Measurements from ENCODE around the gene RXRG.

The RXRG gene

DNA sequence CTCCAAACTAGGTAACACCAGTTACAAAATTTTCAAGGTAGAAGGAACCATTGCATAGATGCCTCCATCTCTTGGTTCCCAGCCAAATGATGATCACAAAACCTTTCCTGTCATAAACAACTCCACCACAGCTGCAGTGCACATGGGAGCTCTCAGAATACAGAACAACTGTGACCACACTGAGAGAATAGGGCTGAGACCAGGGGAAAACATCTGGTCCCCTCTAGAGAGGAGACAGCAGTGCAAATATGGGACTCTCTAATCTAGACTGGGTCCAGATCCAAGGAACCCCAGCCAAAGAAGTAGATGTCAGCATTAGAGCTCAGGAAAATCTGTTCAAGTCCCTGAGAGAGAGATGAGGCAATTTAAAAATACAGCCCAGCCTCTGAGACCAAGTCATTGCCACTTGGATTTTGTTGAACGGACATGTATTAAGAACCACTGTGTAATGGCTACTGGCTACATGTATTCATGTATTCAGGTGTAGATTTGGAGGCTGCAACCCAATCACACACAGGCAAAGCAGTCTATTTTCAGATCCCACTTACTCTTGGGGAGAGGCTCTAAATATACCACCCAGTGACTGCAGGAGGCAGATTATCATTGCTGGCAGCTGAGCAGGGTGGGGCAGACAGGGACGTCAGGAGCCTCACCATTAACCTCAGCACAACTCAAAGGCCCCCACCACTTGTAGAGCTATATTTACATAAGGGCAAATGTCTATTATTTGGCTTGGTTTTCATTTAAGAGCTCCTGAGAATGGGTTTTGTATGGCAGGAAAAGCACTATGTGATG lies 7.6 kb upstream of the RXRG start:
- FAIRE-seq (no peak), DNase-seq (ENCODE audit: extremely low spot score, insufficient read length, low read depth) (no peak)

DNA sequence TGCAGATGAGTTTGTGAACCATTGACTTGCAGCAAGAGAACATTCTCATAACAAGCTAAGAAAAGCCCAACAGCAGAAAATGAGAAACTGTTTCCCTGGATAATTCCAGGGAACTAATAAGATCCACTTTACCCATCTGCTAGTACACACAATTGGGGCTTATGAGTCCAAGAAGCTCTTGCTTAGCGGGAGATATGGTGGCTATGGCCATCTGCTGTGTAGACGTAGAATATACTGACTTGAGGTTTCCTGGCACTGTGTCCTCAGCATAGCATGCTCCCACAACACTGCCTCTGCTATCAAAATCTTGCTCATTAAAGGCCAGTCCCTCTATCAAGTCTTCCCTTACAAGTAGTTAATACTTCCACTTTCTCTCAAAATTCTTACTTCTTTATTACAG lies 6.8 kb upstream of the RXRG start:
- DNase-seq (ENCODE audit: extremely low spot score, insufficient read length, low read depth) (no peak), FAIRE-seq (no peak)

GRCh38 chr1:165449131-165449530 lies 4.2 kb upstream of the RXRG start:
- DNase-seq (ENCODE audit: extremely low spot score, insufficient read length, low read depth), result no peak

GRCh38 chr1:165445388-165445787 lies 462 bp upstream of the RXRG start:
- FAIRE-seq, result no peak

More at GRCh38 chr1:165449131-165449530, 4.2 kb upstream of the RXRG start:
- FAIRE-seq, result no peak

DNA sequence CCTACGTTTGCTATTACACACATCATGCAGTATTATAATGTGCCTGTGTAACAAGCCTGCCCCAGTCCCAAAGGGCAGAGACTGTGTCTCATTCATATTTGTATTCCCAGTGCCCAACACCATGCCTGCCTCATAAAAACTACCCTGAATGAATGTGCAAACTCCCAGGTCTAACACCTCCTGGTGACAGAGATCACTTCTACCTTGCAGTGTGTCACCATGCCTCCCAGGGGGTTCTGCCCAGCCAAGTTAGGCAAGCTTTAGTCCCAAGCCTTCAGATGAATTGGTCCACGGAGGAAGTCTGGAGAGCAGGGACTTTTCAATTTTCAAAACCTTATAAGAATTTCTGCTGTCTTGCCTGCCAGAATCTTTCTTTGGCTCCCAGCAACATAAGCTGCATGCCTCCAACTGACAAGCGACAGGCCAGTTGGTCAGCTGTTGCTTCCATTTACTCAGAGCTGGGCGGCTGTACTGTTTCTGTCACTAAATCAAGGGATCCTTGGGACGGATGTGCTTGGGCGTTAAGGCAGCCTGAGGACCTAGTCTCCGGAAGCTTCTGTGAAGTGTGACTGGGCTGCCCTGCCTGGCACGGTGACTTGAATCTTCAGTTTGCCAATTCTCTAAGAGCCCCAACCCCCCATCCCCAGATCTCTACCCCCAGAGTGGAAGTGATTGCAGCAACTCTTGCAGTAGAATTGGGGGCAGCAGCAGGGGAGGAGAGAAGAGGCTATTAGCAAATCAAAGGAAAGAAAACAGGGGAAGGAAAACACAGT lies 1.2 kb downstream of the RXRG start:
- FAIRE-seq, result no peak
- no peak for DNase-seq (ENCODE audit: extremely low spot score, insufficient read length, low read depth)

More at GRCh38 chr1:165445388-165445787, 462 bp upstream of the RXRG start:
- no peak for DNase-seq (ENCODE audit: extremely low spot score, insufficient read length, low read depth)

- DNase-seq (ENCODE audit: extremely low spot score, insufficient read length, low read depth) (no peak), FAIRE-seq (no peak)
Observed at GRCh38 chr1:165442653-165443052, 2.3 kb downstream of the RXRG start.

DNA sequence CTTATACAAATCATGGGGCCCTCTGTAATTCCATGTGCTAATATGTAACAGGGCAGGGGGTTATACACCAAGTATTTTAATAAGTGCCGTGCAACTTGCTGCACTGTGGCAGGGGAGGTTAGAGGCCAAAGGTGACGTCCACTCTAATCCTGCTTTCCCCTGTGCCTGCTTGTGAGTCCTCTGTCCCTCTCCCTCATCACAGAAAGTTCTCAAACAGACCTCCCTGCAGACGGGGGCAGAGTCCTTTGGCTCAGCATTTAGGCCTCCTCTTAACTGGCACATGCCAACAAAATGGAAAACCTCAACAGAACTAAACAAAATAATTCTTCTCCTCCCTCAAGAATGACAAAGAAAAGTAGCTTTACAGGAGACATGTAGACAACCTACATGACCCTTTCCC lies 2.9 kb downstream of the RXRG start:
- FAIRE-seq (no peak), DNase-seq (ENCODE audit: extremely low spot score, insufficient read length, low read depth) (no peak)

GRCh38 chr1:165441166-165441880 lies 3.6 kb downstream of the RXRG start:
- DNase-seq (ENCODE audit: extremely low spot score, insufficient read length, low read depth) (no peak), FAIRE-seq (no peak)

DNA sequence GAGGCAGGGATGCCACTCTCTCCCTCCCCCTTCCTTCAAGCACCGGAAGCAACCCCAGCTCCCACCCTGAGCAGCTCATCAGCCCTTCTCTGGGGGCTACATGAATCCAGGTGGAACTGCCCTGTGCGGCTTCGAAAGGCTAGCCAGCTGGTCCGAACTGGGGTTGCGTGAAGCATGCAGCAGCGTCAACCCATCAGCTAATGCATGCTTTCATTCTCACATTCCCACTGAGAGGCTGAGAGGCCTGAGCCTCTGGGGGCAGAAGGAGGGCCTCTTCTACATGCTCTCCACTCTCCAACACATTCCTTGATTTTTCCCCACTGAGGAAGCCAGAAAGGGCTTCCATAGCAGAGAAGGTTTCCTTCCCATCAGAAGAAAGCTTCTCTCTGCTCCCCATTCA lies 5.6 kb downstream of the RXRG start:
- FAIRE-seq (no peak), DNase-seq (ENCODE audit: extremely low spot score, insufficient read length, low read depth) (no peak)

DNA sequence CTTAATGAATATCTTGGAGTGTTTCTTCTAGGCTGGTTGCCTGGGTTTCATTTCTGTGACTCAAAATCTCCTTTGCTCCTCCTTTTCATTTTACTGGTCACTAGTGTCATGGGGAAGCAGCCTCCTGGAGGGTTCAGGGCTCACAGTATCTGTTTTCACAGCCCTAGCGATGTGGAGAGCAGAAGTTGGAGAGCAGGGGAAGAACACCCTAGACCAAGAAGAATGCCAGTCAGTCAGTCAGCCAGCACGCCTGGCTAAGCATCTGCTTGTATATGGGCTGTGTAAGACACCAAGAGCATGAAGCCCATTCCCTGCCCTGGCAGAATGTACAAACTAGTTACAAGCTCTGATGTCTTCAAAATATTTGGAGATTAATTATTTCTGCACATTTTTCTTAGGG lies 7.9 kb downstream of the RXRG start:
- DNase-seq (ENCODE audit: extremely low spot score, insufficient read length, low read depth) (no peak), FAIRE-seq (no peak)

GRCh38 chr1:165435801-165436200 lies 9.1 kb downstream of the RXRG start:
- FAIRE-seq, result no peak
- DNase-seq (ENCODE audit: extremely low spot score, insufficient read length, low read depth), result no peak

GRCh38 chr1:165434281-165434680 lies 10.6 kb downstream of the RXRG start:
- no peak for FAIRE-seq
- DNase-seq (ENCODE audit: extremely low spot score, insufficient read length, low read depth), result no peak

DNA sequence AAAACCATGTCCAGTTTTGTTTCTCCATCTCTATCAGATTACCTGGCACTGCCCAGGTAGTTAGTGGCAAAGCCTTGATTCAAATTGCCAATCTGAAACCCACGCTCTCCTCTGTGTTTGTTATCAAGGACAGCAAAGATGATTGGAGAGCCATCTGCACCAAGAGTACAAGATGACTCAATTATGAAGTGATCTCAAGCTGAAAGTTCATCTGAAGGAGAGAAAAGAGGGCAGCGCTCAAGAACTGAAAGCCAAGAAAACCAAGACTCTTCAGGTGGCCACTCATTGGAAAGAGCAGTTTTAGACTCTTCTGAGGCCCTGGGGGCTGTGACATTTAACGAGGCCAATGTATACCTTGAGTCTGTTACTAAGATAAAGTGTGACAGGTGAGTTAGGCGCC lies 13.8 kb downstream of the RXRG start:
- no peak for DNase-seq (ENCODE audit: extremely low spot score, insufficient read length, low read depth)
- FAIRE-seq, result no peak

DNA sequence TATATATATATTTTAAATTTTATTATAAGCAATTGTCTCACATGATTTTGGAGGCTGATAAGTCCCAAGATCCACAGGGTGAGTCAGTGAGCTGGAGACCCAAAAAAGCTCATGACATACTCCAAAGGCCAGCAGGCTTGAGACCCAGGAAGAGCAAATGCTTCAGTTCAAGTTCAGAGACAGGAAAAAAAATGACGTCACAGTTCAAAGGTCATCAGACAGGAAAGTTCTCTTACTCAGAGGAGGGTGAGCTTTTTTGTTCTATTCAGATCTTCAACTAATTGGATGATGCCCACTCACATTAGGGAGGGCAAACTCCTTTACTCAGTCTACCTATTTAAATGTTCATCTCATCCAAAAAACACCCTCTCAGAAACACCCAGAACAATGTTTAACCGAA lies 18.2 kb downstream of the RXRG start:
- DNase-seq (ENCODE audit: extremely low spot score, insufficient read length, low read depth), result no peak

GRCh38 chr1:165425621-165426020 lies 19.3 kb downstream of the RXRG start:
- DNase-seq (ENCODE audit: extremely low spot score, insufficient read length, low read depth) (no peak), FAIRE-seq (no peak)

More for the DNA sequence above, 18.2 kb downstream of the RXRG start:
- FAIRE-seq, result no peak

GRCh38 chr1:165424454-165425216 lies 20.3 kb downstream of the RXRG start:
- FAIRE-seq (peak; percentile 42), DNase-seq (ENCODE audit: extremely low spot score, insufficient read length, low read depth) (no peak)

GRCh38 chr1:165423136-165423535 lies 21.8 kb downstream of the RXRG start:
- no peak for DNase-seq (ENCODE audit: extremely low spot score, insufficient read length, low read depth)
- no peak for FAIRE-seq

GRCh38 chr1:165420655-165421054 lies 24.3 kb downstream of the RXRG start:
- FAIRE-seq (no peak), DNase-seq (ENCODE audit: extremely low spot score, insufficient read length, low read depth) (no peak)

GRCh38 chr1:165419839-165420238 lies 25.1 kb downstream of the RXRG start:
- no peak for FAIRE-seq
- DNase-seq (ENCODE audit: extremely low spot score, insufficient read length, low read depth), result no peak

GRCh38 chr1:165418195-165418594 lies 26.7 kb downstream of the RXRG start:
- DNase-seq (ENCODE audit: extremely low spot score, insufficient read length, low read depth) (no peak), FAIRE-seq (no peak)

All from GM18507 (cell line).